IMR-90 (cell line): ENCODE measurements around the gene VEPH1. TPM values are rescaled to one million over a fixed set of nuclear protein-coding genes. Genes with fewer than 3 reads are reported as not detected.

Source experiments
- CEBPB ChIP-seq: IDR thresholded peaks from 2 replicates; pipeline ENCODE4 v1.6.1; 2012; ENCODE audit warnings: low read depth, low read length, improper control_type of control experiment
- MXI1 ChIP-seq: IDR thresholded peaks from 2 replicates; pipeline ENCODE4 v1.6.1; 2012; ENCODE audit warnings: low read depth, mild to moderate bottlenecking, low read length, moderate library complexity, borderline replicate concordance
- RFX5 ChIP-seq: IDR thresholded peaks from 2 replicates; pipeline ENCODE4 v1.8.0; 2012; ENCODE audit warnings: low read depth, mild to moderate bottlenecking, low read length, moderate library complexity
- polyA plus RNA-seq, 3 experiments: library from polyadenylated mRNA; depleted of rRNA; stranded (reverse); fragments of >200 nt; gene quantifications; 2 replicates each; pipeline ENCODE4 v1.2.3, GENCODE V29; 2012; ENCODE audit warnings: low replicate concordance in 1 of 3
- total RNA-seq: library from RNA; depleted of rRNA; stranded (reverse); fragments of >200 nt; gene quantifications from 2 replicates; pipeline ENCODE4 v1.2.3, GENCODE V29; 2012

VEPH1 gene
- total and polyA plus RNA-seq, 2 of the 4 experiments (the other 2 are of a cell fraction): 30.5 to 130 TPM

GRCh38 chr3:157533298-157534070 is 30.3 kb upstream of the VEPH1 start (continued):
- TF ChIP-seq RFX5 (no peak), MXI1 (peak; percentile 66; the same call in 1 of the 2 replicates), CEBPB (peak; percentile 46; the same call in 1 of the 2 replicates)
